Measurements from ENCODE around the gene SLC9A8.
"Not testable (repeated sequence)": the region's sequence is repeated elsewhere in the genome, so short reads cannot be mapped to it uniquely, and the experiment has no call there.

The SLC9A8 gene

GRCh38 chr20:49892260-49892659 lies 79.6 kb downstream of the SLC9A8 start:
- no peak overlapping the region for H3K9ac ChIP-seq (ENCODE audit: low read depth in 1 of 2, low read length in 2 of 2)
- H3K4me1 ChIP-seq (ENCODE audit: control insufficient read depth in 1 of 2, insufficient read depth in 2 of 2, low read length in 2 of 2) = peaks cover 20 to 25% of the 10 kb centered on the region in 2 donors
- no peak overlapping the region for H3K4me3 ChIP-seq (ENCODE audit: low read depth in 1 of 2, low read length in 2 of 2)
- no peaks in the 10 kb centered on the region for H3K9me3 ChIP-seq (ENCODE audit: control insufficient read depth in 1 of 2, low read length in 2 of 2)
- no peak overlapping the region for H3K27ac ChIP-seq (ENCODE audit: low read depth, low read length)
- peaks cover 0 to 10% of the 10 kb centered on the region in 2 donors for H3K36me3 ChIP-seq (ENCODE audit: control insufficient read depth in 1 of 2, insufficient read depth in 2 of 2, low read length in 2 of 2)
- no peaks in the 10 kb centered on the region for H3K27me3 ChIP-seq (ENCODE audit: control insufficient read depth in 1 of 2, insufficient read depth in 2 of 2, low read length in 2 of 2)

- H3K27me3 ChIP-seq (ENCODE audit: control insufficient read depth in 1 of 2, insufficient read depth in 2 of 2, low read length in 2 of 2) = no peaks in the 10 kb centered on the region
- peaks cover 20 to 25% of the 10 kb centered on the region in 2 donors for H3K4me1 ChIP-seq (ENCODE audit: control insufficient read depth in 1 of 2, insufficient read depth in 2 of 2, low read length in 2 of 2)
- H3K4me3 ChIP-seq (ENCODE audit: low read depth in 1 of 2, low read length in 2 of 2) = no peak overlapping the region
- no peak overlapping the region for H3K27ac ChIP-seq (ENCODE audit: low read depth, low read length)
- no peaks in the 10 kb centered on the region for H3K9me3 ChIP-seq (ENCODE audit: control insufficient read depth in 1 of 2, low read length in 2 of 2)
- no peak overlapping the region for H3K9ac ChIP-seq (ENCODE audit: low read depth in 1 of 2, low read length in 2 of 2)
- H3K36me3 ChIP-seq (ENCODE audit: control insufficient read depth in 1 of 2, insufficient read depth in 2 of 2, low read length in 2 of 2) = peaks cover 0 to 6% of the 10 kb centered on the region in 2 donors
These were observed 80.2 kb downstream of the SLC9A8 start for GRCh38 chr20:49892817-49893216.

GRCh38 chr20:49893242-49894072 lies 80.8 kb downstream of the SLC9A8 start:
- no peaks in the 10 kb centered on the region for H3K27me3 ChIP-seq (ENCODE audit: control insufficient read depth in 1 of 2, insufficient read depth in 2 of 2, low read length in 2 of 2)
- no peak overlapping the region for H3K27ac ChIP-seq (ENCODE audit: low read depth, low read length)
- H3K4me3 ChIP-seq (ENCODE audit: low read depth in 1 of 2, low read length in 2 of 2) = no peak overlapping the region
- H3K9me3 ChIP-seq (ENCODE audit: control insufficient read depth in 1 of 2, low read length in 2 of 2) = no peaks in the 10 kb centered on the region
- H3K4me1 ChIP-seq (ENCODE audit: control insufficient read depth in 1 of 2, insufficient read depth in 2 of 2, low read length in 2 of 2) = peaks cover 16 to 25% of the 10 kb centered on the region in 2 donors
- no peaks in the 10 kb centered on the region for H3K36me3 ChIP-seq (ENCODE audit: control insufficient read depth in 1 of 2, insufficient read depth in 2 of 2, low read length in 2 of 2)
- H3K9ac ChIP-seq (ENCODE audit: low read depth in 1 of 2, low read length in 2 of 2) = no peak overlapping the region

GRCh38 chr20:49894073-49894470 lies 81.4 kb downstream of the SLC9A8 start:
- Histone ChIP-seq H3K27me3 (ENCODE audit: control insufficient read depth in 1 of 2, insufficient read depth in 2 of 2, low read length in 2 of 2) (no peaks in the 10 kb centered on the region), H3K4me1 (ENCODE audit: control insufficient read depth in 1 of 2, insufficient read depth in 2 of 2, low read length in 2 of 2) (peaks cover 10 to 25% of the 10 kb centered on the region in 2 donors), H3K9ac (ENCODE audit: low read depth in 1 of 2, low read length in 2 of 2) (no peak overlapping the region), H3K4me3 (ENCODE audit: low read depth in 1 of 2, low read length in 2 of 2) (no peak overlapping the region), H3K36me3 (ENCODE audit: control insufficient read depth in 1 of 2, insufficient read depth in 2 of 2, low read length in 2 of 2) (no peaks in the 10 kb centered on the region), H3K27ac (ENCODE audit: low read depth, low read length) (no peak overlapping the region), H3K9me3 (ENCODE audit: control insufficient read depth in 1 of 2, low read length in 2 of 2) (no peaks in the 10 kb centered on the region)

GRCh38 chr20:49895474-49896093 lies 83.0 kb downstream of the SLC9A8 start:
- H3K4me3 ChIP-seq (ENCODE audit: low read depth in 1 of 2, low read length in 2 of 2); H3K27me3 ChIP-seq (ENCODE audit: control insufficient read depth in 1 of 2, insufficient read depth in 2 of 2, low read length in 2 of 2); H3K9me3 ChIP-seq (ENCODE audit: control insufficient read depth in 1 of 2, low read length in 2 of 2); H3K36me3 ChIP-seq (ENCODE audit: control insufficient read depth in 1 of 2, insufficient read depth in 2 of 2, low read length in 2 of 2); H3K9ac ChIP-seq (ENCODE audit: low read depth in 1 of 2, low read length in 2 of 2); H3K27ac ChIP-seq (ENCODE audit: low read depth, low read length): not testable (repeated sequence)
- peaks cover 7 to 18% of the 10 kb centered on the region in 2 donors for H3K4me1 ChIP-seq (ENCODE audit: control insufficient read depth in 1 of 2, insufficient read depth in 2 of 2, low read length in 2 of 2)

GRCh38 chr20:49896204-49896603 lies 83.6 kb downstream of the SLC9A8 start:
- Histone ChIP-seq H3K27ac (ENCODE audit: low read depth, low read length) (no peak overlapping the region), H3K9ac (ENCODE audit: low read depth in 1 of 2, low read length in 2 of 2) (no peak overlapping the region), H3K4me3 (ENCODE audit: low read depth in 1 of 2, low read length in 2 of 2) (no peak overlapping the region), H3K4me1 (ENCODE audit: control insufficient read depth in 1 of 2, insufficient read depth in 2 of 2, low read length in 2 of 2) (peaks cover 7 to 18% of the 10 kb centered on the region in 2 donors), H3K9me3 (ENCODE audit: control insufficient read depth in 1 of 2, low read length in 2 of 2) (no peaks in the 10 kb centered on the region), H3K36me3 (ENCODE audit: control insufficient read depth in 1 of 2, insufficient read depth in 2 of 2, low read length in 2 of 2) (no peaks in the 10 kb centered on the region), H3K27me3 (ENCODE audit: control insufficient read depth in 1 of 2, insufficient read depth in 2 of 2, low read length in 2 of 2) (no peaks in the 10 kb centered on the region)

GRCh38 chr20:49899541-49900383 lies 87.1 kb downstream of the SLC9A8 start:
- Histone ChIP-seq H3K27me3 (ENCODE audit: control insufficient read depth in 1 of 2, insufficient read depth in 2 of 2, low read length in 2 of 2) (no peaks in the 10 kb centered on the region), H3K36me3 (ENCODE audit: control insufficient read depth in 1 of 2, insufficient read depth in 2 of 2, low read length in 2 of 2) (peaks cover 7 to 14% of the 10 kb centered on the region in 2 donors), H3K9ac (ENCODE audit: low read depth in 1 of 2, low read length in 2 of 2) (no peak overlapping the region), H3K27ac (ENCODE audit: low read depth, low read length) (no peak overlapping the region), H3K4me3 (ENCODE audit: low read depth in 1 of 2, low read length in 2 of 2) (no peak overlapping the region), H3K9me3 (ENCODE audit: control insufficient read depth in 1 of 2, low read length in 2 of 2) (no peaks in the 10 kb centered on the region), H3K4me1 (ENCODE audit: control insufficient read depth in 1 of 2, insufficient read depth in 2 of 2, low read length in 2 of 2) (no peaks in the 10 kb centered on the region)

GRCh38 chr20:49901588-49901987 lies 89.0 kb downstream of the SLC9A8 start:
- Histone ChIP-seq H3K4me1 (ENCODE audit: control insufficient read depth in 1 of 2, insufficient read depth in 2 of 2, low read length in 2 of 2) (no peaks in the 10 kb centered on the region), H3K27ac (ENCODE audit: low read depth, low read length) (no peak overlapping the region), H3K9ac (ENCODE audit: low read depth in 1 of 2, low read length in 2 of 2) (no peak overlapping the region)

GRCh38 chr20:49904440-49905214 lies 92.0 kb downstream of the SLC9A8 start:
- H3K27ac ChIP-seq (ENCODE audit: low read depth, low read length) = no peak overlapping the region
- H3K9ac ChIP-seq (ENCODE audit: low read depth in 1 of 2, low read length in 2 of 2) = no peak overlapping the region
- H3K4me3 ChIP-seq (ENCODE audit: low read depth in 1 of 2, low read length in 2 of 2) = no peak overlapping the region
- H3K27me3 ChIP-seq (ENCODE audit: control insufficient read depth in 1 of 2, insufficient read depth in 2 of 2, low read length in 2 of 2) = no peaks in the 10 kb centered on the region
- peaks cover 35 to 51% of the 10 kb centered on the region in 2 donors for H3K36me3 ChIP-seq (ENCODE audit: control insufficient read depth in 1 of 2, insufficient read depth in 2 of 2, low read length in 2 of 2)
- H3K4me1 ChIP-seq (ENCODE audit: control insufficient read depth in 1 of 2, insufficient read depth in 2 of 2, low read length in 2 of 2) = peaks cover 9 to 12% of the 10 kb centered on the region in 2 donors
- no peaks in the 10 kb centered on the region for H3K9me3 ChIP-seq (ENCODE audit: control insufficient read depth in 1 of 2, low read length in 2 of 2)

More at GRCh38 chr20:49901588-49901987, 89.0 kb downstream of the SLC9A8 start:
- H3K27me3 ChIP-seq (ENCODE audit: control insufficient read depth in 1 of 2, insufficient read depth in 2 of 2, low read length in 2 of 2) = no peaks in the 10 kb centered on the region
- H3K4me3 ChIP-seq (ENCODE audit: low read depth in 1 of 2, low read length in 2 of 2) = no peak overlapping the region
- H3K9me3 ChIP-seq (ENCODE audit: control insufficient read depth in 1 of 2, low read length in 2 of 2) = no peaks in the 10 kb centered on the region
- peaks cover 25 to 33% of the 10 kb centered on the region in 2 donors for H3K36me3 ChIP-seq (ENCODE audit: control insufficient read depth in 1 of 2, insufficient read depth in 2 of 2, low read length in 2 of 2)

Measured in duodenal mucosa (tissue), 2 donors.